C4-2B (cell line): ENCODE results near the gene LPP.
A peak's percentile ranks its signal among the peaks of the same experiment; 100 is the strongest.

Experiments
- H3K27ac ChIP-seq: fragments of 450-650 bp; 2 replicates; pipeline ENCODE4 v1.5.1; 2017
- ZFX ChIP-seq: fragments of 450-650 bp; IDR thresholded peaks from 2 replicates; pipeline ENCODE4 v1.6.1; 2017
- TF ChIP-seq, protein P1 (sequence below): fragments of 450-650 bp; conservative IDR thresholded peaks from 2 replicates; pipeline ENCODE4 v1.5.1; 2017; ENCODE audit warnings: mild to moderate bottlenecking

LPP gene

DNA sequence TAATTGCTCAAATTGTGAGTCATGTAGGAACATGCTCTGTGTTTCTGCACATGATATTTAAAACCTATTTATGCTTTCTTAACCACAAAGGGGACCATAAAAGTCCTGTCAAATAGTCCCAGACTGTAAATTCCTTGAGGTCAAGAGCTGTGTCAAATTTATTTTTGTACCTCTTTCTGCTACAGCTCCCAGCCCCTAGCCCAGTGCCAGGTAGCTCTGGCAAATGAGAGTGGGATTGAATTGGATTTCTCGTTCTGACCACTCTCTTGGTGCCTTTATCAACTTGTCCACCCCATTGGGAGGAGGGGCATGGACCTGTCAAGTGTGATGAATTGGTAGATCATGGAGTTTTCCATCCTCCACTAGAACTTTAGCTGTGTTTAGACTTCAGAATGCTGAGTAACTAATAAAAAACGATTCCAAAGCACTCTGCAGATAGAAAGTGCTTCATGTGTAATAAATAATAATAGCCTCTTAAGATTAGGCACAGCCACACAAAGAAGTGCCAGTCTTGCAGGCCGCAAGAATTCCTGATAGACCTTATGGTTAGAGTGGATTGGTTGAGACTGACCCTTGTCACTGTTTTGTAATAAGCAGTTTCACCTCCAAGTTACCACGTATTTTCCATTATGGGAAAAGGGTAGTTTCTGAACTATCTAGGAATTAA, 120.4 kb downstream of the LPP start:
- H3K27ac ChIP-seq = no peak overlapping the region
- TF ChIP-seq, protein P1, sequence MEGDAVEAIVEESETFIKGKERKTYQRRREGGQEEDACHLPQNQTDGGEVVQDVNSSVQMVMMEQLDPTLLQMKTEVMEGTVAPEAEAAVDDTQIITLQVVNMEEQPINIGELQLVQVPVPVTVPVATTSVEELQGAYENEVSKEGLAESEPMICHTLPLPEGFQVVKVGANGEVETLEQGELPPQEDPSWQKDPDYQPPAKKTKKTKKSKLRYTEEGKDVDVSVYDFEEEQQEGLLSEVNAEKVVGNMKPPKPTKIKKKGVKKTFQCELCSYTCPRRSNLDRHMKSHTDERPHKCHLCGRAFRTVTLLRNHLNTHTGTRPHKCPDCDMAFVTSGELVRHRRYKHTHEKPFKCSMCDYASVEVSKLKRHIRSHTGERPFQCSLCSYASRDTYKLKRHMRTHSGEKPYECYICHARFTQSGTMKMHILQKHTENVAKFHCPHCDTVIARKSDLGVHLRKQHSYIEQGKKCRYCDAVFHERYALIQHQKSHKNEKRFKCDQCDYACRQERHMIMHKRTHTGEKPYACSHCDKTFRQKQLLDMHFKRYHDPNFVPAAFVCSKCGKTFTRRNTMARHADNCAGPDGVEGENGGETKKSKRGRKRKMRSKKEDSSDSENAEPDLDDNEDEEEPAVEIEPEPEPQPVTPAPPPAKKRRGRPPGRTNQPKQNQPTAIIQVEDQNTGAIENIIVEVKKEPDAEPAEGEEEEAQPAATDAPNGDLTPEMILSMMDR = no peak
- no peak for TF ChIP-seq ZFX

DNA sequence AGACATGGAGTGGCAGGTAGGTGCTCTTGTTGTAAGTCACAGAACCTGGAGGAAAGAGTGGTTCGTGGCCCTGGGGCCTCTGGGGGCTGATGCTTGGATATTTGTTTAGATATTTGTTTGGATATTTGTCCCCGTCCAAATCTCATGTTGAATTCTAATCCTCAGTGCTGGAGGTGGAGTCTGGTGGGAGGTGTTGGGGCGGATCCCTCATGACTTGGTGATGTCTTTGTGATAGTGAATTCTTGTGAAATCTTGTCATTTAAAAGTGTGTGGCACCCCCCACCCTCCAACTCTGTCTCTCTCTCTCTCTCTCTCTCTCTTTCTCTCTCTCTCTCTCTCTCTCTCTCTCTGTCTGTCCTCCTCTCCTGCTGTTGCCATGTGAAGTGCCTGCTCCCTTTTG, 122.4 kb downstream of the LPP start:
- no peak for TF ChIP-seq ZFX
- TF ChIP-seq, protein P1 = no peak
- H3K27ac ChIP-seq = no peak overlapping the region

DNA sequence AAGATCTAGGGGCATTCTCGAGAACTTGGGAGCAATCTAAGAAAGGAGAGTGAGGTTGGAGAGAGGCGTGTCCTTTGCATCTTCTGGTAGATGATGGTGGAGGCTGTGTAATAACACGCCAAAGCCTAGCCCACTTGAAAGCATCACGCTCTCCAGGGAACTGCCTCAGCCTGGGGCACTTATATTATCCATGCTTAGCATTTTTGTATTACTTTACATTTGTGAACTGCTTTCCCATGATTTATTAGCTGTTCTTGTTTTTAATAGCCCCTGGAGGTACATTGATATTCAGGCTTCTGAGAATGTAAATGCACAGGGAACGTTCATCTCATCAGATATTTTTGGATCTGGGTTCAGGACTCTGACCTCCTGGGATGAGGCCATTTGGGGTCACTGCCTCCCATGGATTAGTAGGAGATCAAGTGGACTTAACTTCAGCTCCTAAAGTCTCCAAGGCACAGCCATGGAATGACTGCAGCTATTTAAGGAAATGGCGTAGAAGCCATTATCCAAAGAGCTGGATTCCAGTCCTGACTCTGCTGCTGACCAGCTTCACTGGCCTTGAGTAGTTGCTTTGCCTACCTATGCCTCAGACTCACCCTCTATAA, 124.9 kb downstream of the LPP start:
- H3K27ac ChIP-seq = no peak overlapping the region

DNA sequence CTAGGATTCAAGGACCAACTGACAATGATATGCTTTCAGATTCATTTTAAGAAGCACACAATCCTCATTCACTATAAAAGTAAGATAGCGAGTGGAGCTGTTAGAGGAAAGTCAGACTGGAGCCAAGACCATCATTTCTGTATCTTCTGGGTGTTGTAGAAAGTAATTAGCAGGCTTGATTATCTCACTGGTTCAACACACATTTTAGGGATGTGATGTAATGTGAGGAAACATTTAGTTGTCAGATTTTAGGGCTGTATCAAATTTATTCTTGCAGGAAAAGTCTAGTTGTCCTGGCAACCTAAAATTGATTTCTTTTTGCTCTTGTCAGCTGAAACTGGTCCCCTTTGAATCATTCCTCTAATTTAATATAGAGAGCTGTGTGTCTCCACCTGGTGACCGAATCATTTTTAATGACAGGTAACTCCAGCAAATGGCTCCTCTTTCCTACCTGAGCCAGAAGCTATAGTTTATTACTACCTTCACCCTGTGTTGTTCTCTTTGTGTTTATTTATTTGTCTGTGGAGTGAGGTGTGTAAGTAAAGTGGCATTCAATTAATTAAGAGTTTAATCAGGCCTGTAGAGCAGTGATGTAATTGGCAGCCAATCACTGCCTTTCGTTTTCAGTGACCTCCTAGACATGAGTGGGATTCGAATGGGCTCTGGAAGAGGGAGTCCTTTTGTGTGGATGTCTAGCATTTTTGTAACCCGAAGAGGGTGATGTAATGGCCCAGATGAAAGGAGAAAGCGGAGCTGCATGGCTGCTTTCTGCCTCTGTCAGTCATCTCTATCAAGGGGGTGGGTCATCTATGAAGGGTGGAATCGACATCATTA, 125.8 kb downstream of the LPP start:
- TF ChIP-seq, protein P1 = peak; percentile 25
- no peak for TF ChIP-seq ZFX
- H3K27ac ChIP-seq = no peak overlapping the region

More for the DNA sequence above, 124.9 kb downstream of the LPP start:
- TF ChIP-seq ZFX = no peak
- TF ChIP-seq, protein P1 = no peak

DNA sequence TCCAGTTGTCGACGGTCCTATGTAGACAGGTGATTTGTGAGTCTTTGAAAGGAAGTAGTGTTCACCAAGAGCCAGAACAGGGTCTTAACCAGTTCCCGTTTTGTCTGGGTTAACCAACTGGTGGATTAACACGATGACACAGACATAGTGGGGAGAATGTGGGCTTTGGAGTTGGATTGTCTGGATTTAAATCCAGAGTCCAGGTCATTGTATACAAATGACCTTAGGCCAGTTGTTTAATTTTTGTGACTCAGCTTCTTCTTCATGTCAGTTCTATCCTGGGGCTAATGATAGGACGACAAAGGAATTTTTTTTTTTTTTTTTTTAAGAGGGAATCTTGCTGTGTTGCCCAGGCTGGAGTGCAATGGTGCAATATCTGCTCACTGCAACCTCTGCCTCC, 126.7 kb downstream of the LPP start:
- H3K27ac ChIP-seq = no peak overlapping the region

DNA sequence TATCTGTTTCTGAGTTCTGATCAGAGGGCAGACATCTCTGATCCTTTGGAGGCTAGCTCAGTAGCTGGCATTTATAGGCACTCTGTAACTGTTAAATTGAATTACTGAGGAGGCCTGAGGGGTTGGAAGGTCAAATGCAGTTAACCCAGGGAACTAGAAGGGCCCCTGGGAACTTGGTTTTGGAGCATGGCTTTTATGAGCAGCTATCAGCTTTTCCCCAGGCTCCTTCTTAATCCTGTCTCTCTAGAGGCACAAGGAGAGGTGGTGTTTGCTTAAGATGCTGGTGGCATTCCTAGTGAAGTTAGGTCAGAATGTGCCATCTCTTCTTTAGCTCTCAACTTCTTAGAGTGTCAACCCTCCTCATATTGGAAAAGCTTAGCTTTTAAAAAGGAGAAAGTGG, 128.9 kb downstream of the LPP start:
- TF ChIP-seq, protein P1 = no peak
- TF ChIP-seq ZFX = no peak
- peak overlapping the region; percentile 69 for H3K27ac ChIP-seq

More for the DNA sequence above, 126.7 kb downstream of the LPP start:
- TF ChIP-seq, protein P1 = no peak
- TF ChIP-seq ZFX = no peak

DNA sequence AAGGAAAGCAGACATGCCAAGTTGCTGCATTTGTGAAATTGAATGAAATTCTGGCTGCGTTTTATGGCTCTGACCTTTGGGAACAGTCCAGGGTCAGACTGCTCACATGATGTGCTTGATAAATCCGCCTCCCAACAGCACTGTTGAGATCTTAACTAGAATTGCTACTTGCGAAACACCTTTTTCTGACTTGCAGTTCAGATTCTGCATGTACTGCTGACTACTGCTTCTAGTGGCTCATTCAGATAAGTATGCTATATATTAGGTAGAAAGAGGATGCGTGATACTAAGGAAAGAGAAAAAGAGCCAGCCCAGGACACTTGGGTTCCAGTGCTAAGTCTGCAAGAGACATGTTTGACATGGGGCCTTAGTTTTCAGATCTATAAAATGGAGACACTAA, 129.4 kb downstream of the LPP start:
- TF ChIP-seq ZFX = no peak
- TF ChIP-seq, protein P1 = peak; percentile 66
- H3K27ac ChIP-seq = peak overlapping the region; percentile 69
